ENCODE measurements around the gene RNGTT. TPM values are rescaled to one million over a fixed set of nuclear protein-coding genes. Genes with fewer than 3 reads are reported as not detected.
"Not testable (repeated sequence)": the region's sequence is repeated elsewhere in the genome, so short reads cannot be mapped to it uniquely, and the experiment has no call there.

RNGTT gene
- total RNA-seq, 2 donors from 2014 or later: 7.5 to 11.3 TPM

DNA sequence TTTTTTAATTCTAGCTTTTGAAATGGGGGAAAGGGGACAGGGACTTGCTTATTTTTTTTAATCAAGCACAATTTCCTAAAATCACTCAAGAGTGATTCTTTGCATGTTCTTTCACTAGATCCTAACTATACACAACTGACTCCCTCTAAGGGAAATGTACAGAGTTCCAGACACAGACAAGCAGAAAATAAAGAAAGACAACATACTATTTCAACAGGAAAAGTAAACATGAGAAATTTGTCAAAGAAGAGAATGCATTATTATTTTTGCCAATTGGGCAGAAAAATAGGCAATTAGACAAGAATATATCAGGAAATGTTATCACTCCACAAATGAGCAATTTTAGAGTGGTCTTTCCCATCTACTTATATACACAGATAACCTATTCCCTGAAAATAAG lies 128.2 kb downstream of the RNGTT start:
- DNase-seq (ENCODE audit: low spot score): no peak
- TF ChIP-seq CTCF (IDR thresholded peaks at IDR 0.05): no peak
- no peak overlapping the region for H3K27ac ChIP-seq
- peaks cover 0 to 11% of the 10 kb centered on the region in 2 donors for H3K9me3 ChIP-seq
- no peaks in the 10 kb centered on the region for H3K4me1 ChIP-seq
- H3K36me3 ChIP-seq: no peaks in the 10 kb centered on the region
- H3K27me3 ChIP-seq: no peaks in the 10 kb centered on the region
- H3K4me3 ChIP-seq: no peak overlapping the region

- DNase-seq (ENCODE audit: low spot score); H3K4me1 ChIP-seq; H3K36me3 ChIP-seq; H3K27ac ChIP-seq; H3K4me3 ChIP-seq; H3K27me3 ChIP-seq: not testable (repeated sequence)
- peaks cover 0 to 11% of the 10 kb centered on the region in 2 donors for H3K9me3 ChIP-seq
These were observed 130.3 kb downstream of the RNGTT start for GRCh38 chr6:88833071-88833470.

- H3K27ac ChIP-seq; H3K4me3 ChIP-seq; H3K9me3 ChIP-seq; DNase-seq (ENCODE audit: low spot score); H3K4me1 ChIP-seq; H3K27me3 ChIP-seq; H3K36me3 ChIP-seq: not testable (repeated sequence)
These were observed 135.8 kb downstream of the RNGTT start for GRCh38 chr6:88827599-88827998.

GRCh38 chr6:88825856-88826255 lies 137.6 kb downstream of the RNGTT start:
- H3K27me3 ChIP-seq: no peaks in the 10 kb centered on the region
- no peak overlapping the region for H3K4me3 ChIP-seq
- H3K9me3 ChIP-seq: no peaks in the 10 kb centered on the region
- DNase-seq (ENCODE audit: low spot score): no peak
- H3K27ac ChIP-seq: no peak overlapping the region
- H3K36me3 ChIP-seq: no peaks in the 10 kb centered on the region
- H3K4me1 ChIP-seq: no peaks in the 10 kb centered on the region
- no peak for TF ChIP-seq CTCF (IDR thresholded peaks at IDR 0.05)

- Histone ChIP-seq H3K27ac (no peak overlapping the region), H3K36me3 (no peaks in the 10 kb centered on the region), H3K9me3 (no peaks in the 10 kb centered on the region), H3K4me3 (no peak overlapping the region), H3K27me3 (no peaks in the 10 kb centered on the region), H3K4me1 (no peaks in the 10 kb centered on the region)
- TF ChIP-seq CTCF (IDR thresholded peaks at IDR 0.05): no peak
- DNase-seq (ENCODE audit: low spot score): no peak
These were observed 139.4 kb downstream of the RNGTT start for GRCh38 chr6:88823998-88824397.

DNA sequence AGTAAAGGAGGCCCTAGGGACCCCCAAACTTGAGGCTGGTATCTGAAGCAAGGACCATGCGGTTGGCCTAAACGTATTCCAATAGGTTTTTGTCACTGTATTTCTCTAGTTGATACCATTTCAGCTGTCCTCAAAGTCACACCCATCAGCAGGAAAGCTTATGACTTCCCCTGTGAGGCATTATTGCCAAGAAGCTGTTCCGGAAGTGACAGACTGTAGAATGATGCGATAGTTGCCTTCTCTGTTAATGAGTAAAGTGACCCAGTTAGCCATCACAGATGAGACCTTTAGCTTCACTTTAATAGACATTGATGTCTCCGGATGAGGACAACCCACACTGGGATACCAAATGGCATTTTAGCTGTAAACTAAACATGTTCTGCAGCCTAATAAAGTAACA lies 147.9 kb downstream of the RNGTT start:
- no peak overlapping the region for H3K27ac ChIP-seq
- TF ChIP-seq CTCF (IDR thresholded peaks at IDR 0.05): no peak

DNA sequence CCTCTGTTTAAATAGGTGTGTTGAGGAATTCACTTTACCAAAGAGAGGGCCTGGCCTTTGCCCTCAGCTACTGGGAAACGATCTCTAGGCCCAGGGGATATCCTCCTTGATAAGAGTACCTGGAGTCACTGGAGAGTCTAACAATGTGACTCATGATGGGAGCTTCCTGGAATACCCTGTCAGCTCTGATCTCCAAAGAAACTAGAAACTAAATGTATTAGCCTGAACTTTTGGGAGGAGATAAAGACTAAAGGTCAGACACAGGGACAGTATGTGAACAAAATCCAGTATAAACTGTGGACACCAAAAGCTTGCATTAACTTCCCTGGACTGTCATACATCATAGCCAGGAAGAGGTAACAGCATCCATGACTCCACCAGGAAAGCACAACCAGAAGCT lies 148.5 kb downstream of the RNGTT start:
- Histone ChIP-seq H3K9me3 (no peaks in the 10 kb centered on the region), H3K27ac (no peak overlapping the region), H3K4me3 (no peak overlapping the region), H3K4me1 (no peaks in the 10 kb centered on the region), H3K27me3 (no peaks in the 10 kb centered on the region), H3K36me3 (no peaks in the 10 kb centered on the region)
- TF ChIP-seq CTCF (IDR thresholded peaks at IDR 0.05): no peak
- no peak for DNase-seq (ENCODE audit: low spot score)

More for the DNA sequence above, 147.9 kb downstream of the RNGTT start:
- no peak overlapping the region for H3K4me3 ChIP-seq
- no peak for DNase-seq (ENCODE audit: low spot score)
- no peaks in the 10 kb centered on the region for H3K27me3 ChIP-seq
- H3K36me3 ChIP-seq: no peaks in the 10 kb centered on the region
- H3K4me1 ChIP-seq: no peaks in the 10 kb centered on the region
- H3K9me3 ChIP-seq: no peaks in the 10 kb centered on the region
